Fibroblast of peridontal ligament (primary cell): Measurements from ENCODE around the gene TFEB.

Experiments
- DNase-seq: peaks from one replicate; pipeline ENCODE4 v3.0.0-alpha.2; 2010; ENCODE audit errors: extremely low read depth

Gene TFEB

DNA sequence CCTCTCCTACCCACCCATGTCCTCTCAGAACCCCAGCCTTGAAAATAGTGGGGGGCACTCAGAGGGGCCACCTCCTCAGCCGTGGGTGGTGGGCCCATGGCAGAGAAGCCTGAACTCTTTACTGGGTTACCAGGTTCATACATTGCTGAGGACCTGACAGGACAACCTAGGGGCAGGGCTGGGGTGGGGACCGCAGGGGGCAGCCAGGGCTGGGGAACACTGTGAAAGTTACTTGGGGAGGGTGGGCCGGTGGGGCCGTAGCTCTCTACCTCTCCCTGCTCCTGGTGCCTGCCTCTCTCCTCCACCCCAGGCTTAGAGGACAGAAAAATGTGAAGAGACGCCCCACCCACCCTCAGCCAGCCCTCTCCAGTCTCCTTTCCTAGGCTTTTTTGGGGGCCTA, 81.7 kb downstream of the TFEB start:
- no peak for DNase-seq

DNA sequence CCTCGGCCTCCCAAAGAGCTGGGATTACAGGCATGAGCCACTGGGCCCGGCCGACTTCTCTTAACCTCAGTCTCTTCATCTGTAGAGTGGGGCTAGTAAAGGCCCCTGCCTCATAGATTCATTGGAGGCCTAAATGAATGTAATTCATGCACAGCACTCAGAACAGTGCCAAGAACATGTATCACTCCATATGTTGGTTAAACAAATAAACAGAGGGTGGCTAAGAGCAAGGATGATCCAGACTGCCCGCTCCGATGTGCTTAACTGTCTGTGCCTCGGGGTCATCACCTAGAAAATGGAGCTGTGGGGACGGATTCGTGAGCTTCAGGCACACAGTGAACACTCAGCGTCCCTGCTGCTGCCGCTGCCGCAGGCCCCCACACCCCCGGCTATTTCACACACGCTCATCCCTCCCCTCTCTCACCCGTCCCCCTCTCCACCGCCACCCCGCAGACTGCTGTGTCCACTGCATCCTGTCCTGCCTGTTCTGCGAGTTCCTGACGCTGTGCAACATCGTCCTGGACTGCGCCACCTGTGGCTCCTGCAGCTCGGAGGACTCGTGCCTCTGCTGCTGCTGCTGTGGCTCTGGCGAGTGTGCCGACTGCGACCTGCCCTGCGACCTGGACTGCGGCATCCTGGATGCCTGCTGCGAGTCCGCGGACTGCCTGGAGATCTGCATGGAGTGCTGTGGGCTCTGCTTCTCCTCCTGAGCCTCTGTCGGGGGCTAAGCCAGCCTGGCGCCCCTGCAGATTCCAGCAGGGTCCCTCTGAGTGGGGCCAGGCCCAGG, 82.3 kb downstream of the TFEB start:
- no peak for DNase-seq

DNA sequence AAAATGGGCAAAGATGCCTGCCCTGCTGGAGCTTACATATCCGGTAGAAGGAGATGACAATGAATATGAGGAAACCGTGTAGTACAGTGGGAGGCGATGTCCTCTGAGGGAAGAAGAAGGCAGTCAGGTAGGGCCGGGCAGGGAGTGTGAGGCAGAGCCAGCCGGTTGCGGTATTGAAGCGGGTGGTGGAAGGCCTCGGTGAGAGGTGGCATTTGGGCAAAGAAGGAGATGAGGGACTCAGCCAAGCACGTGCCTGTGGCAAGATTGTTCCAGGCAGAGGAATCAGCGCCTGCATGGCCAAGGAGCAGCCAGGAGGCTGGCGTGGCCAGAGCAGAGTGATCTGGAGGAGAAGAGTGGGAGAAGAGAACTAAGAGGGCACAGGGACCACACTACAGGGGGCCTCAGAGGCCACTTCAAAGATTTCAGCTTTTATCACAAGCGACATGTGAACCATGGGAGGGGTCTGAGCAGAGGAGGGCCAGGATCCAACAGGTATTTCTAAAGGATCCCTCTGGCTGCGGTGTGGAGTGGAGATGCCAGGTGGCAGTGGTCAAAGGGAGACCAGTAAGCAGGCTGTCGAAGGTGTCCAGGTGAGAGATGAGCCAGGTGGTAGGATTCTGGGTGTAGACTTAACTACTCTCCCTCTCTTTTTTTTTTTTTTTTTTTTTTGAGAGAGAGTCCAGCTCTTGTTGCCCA, 83.3 kb downstream of the TFEB start:
- DNase-seq: no peak

DNA sequence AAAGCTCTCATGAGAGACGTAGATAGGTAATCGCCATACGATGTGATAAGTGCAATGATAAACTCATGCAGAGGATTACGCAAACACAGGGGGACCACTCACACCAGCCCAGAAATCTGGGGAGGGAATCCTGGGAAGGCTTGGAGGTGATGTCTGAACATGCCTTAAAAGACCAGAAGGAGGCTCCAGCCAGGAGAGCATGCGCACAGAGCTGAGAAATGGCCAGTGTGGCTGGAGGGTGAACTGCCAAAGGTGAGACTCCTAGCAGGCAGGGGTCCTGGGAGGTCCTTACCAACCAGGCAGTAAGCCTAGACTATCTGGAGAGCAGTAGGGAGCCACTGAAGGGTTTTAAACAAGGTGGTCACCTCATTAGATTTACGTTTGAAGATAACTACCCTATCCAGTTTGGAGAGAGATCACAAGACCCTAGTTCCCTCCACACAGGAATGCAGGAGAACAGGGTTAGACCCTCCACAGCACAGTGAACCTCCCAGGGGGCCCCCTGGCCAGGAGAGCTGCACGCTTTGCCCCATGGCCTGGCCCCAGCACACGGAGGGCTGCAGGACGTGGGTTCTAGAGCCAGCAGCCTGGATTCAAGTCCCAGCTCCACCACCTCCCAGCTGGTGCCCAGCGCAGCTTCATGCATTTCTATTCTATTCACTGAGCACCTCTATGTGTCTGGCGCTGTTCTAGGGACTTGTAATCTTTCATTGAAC, 84.0 kb downstream of the TFEB start:
- no peak for DNase-seq

DNA sequence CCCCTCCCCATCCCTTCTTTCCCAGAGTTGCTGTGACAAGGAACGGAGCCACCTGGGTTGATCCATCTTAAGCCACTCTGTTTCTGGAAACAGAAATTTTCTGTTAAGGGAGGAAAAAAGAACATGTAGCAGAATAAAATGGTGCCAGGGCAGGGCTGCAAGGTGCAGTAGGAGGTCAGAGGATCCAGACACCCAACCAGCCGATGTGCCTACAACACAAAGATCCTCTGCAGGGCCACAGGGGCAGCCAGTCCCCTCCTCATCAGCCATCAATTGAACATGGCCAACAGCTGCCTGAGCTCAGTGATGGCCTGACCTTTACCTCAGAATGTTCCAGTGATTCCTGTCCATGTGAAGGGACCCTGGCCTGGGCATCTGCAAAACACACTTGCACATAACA, 85.3 kb downstream of the TFEB start:
- DNase-seq: no peak

DNA sequence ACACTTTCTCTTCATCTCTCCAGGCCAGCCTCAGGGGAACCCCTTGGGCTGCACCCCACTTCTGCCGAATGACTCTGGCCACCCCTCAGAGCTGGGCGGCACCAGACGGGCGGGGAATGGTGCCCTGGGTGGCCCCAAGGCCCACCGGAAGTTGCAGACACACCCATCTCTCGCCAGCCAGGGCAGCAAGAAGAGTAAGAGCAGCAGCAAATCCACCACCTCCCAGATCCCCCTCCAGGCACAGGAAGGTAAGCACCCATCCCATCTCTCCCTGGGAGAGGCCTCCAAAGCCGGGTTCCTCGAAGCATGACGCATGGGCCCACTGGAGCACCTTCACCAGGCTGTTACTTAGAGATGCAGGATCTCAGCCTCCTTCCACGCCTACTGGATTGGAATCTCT, 85.8 kb downstream of the TFEB start:
- DNase-seq: no peak

DNA sequence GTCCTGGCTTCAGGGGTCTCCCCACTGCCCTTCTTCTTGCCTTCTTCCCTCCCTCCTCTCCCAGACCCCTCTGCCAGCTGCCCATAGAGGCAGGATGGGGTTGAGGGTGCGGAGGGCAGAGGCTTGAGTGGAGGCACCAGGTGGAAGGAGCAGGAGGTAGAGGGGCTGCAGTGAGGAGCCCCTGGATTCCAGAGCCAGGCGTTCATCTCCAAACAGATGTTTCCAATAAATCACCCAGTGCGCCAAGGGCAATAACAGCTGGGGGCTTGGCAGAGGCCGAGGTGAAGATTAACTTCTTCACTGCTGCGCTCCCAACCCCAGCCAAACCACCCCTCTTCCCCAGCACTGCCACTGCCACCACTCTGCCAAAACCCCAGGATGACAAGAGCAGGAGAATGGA, 86.5 kb downstream of the TFEB start:
- DNase-seq: no peak

DNA sequence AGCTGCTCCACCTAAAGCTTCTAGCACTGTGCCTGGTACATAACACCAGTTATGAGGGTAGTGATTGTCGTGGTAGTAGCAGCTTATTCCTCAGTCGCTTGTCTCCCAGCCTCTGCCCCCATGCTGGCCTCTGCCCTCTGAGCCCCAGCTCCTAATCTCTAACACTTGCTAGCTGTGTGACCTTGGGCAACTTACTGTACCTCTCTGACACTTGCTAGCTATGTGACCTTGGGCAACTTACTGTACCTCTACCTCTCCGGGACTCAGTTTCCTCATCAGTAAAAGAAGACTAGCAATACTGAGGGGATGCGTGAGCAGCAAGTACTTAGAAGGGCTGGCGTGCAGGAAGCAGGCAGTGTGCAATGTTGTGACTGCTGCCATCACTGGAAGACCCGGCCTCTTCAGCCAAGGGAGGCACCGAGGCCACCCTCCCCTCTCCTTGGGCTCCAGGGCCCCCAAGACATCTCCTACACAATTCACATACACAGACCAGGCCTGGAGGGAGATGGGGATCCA, 87.3 kb downstream of the TFEB start:
- DNase-seq: no peak

DNA sequence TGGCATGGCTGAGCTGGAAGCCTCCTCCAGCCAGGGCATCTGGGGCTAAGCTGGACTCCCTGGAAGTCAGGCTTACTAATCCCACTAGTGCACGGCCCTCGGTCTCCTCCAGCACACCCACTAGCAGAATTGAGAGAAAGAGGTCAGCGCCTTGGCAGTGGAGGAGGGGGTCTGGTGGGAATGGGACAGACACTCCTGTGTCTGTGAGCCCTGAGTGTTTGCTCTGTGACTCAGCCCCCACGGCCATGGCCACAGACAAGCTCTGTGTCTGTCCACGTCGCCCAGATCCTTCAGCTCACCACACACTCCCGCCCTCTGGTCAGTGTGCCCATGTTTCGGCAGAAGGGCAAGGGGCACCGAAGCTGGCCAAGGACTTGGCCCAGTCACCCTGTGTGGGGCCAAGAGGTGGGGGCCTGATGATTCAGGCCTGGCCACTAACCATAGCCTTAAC, 88.3 kb downstream of the TFEB start:
- no peak for DNase-seq

DNA sequence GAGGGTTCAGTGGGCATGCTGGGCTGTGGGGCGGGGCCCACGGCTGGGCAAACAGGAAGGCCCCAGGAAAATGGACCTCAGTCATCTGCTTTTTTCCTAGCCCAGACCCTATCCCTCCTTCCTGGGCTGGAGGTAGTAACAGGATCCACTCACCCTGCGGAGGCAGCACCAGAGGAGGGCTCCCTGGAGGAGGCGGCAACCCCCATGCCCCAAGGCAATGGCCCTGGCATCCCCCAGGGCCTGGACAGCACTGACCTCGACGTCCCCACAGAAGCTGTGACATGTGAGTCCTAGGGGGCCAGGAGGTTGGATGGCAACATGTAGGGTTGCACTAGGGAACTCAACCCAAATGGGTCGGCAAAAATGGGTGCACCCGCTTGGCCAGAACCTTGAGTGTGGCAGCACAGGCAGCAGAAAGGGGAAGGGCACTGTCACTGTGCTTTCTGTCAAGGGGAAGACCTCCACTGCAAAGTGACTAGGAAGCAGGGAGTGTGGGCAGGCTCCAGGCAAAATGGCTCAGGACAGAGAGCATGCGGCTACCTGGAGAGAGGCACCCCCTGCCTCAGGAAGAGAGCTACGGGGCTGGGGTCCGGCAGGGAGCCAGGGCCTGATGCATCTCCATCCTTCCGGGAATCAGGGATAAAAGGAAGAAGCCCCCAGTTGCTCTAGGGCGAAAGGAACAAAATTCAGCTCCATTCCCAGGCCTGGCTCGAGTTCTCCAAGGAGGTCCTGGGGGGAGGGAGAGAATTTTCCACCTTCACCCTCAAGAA, 89.2 kb downstream of the TFEB start:
- DNase-seq: no peak

DNA sequence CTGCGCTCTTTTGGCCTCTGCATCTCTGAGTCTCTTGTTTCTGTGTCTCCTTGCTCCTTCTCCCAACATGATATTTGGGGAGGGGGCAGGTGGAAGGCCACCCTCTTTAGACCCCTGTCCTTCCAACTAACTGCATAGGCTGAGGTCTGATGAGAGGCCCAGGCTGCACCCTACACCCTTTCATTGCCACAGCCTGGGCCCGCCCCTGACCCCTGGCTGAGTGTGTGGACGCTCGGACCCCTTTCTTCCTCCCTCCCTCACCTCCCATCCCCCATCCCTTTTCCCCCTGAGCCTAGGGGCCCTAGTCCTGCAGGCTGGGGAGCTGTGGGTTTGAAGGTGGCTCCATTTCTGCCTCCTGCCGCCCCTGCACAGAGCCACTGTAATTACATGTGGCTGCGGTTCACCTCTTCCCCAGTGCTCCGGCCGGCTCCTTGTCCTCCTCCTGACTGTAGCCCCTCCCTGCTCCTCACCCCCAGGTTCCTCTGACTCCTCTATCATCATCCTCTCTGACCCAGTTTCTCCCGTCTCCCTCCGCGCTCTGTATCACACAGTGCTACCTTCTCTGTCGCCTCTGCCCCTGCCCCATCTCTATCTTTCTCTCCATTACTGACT, 90.3 kb downstream of the TFEB start:
- no peak for DNase-seq

DNA sequence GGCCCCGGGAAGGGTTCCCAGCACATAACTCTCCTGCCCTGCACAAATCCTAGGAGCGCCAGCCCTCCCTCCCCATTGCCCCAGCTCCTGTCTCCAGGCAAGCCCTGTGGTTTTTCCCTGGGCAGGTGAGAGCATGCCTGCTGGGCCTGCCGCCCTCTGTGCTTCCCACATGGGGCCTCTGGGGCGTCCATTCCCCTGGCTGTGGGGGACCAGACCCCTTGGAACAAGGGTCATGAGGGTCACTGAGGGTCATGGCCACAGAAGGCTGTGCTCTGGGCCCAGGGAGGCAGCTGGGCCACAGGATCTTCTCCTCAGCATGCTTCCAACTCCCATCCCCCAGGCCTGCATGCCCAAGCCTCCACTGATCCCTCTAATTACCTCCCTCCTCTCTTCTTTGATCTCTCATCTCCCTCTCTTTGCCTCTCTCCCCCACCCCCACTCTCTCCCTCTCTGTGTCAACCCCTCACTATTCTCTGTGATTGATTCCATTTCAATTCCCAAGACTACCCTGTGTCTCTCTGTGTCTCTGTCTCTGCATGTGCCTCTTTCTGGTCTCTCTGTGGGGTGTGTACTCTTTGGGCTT, 91.0 kb downstream of the TFEB start:
- DNase-seq: no peak

DNA sequence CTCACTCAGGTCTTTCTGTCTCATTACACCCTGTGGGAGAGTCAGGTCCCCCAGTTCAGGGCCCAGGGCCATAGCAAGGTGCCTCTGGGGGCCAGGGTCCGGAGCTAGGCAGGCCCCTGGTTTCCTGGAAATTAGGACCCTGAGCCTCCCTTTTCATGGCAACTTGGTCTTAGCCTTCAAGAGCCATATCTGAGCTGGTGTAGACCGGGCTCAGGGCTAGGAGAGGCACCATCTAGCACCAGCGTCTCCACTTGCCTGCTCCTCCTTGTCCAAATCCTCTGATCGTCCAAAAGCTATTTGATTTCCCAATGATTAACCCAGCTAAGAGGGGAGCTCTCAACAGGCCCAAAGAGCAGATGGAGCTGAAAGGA, 91.5 kb downstream of the TFEB start:
- no peak for DNase-seq

DNA sequence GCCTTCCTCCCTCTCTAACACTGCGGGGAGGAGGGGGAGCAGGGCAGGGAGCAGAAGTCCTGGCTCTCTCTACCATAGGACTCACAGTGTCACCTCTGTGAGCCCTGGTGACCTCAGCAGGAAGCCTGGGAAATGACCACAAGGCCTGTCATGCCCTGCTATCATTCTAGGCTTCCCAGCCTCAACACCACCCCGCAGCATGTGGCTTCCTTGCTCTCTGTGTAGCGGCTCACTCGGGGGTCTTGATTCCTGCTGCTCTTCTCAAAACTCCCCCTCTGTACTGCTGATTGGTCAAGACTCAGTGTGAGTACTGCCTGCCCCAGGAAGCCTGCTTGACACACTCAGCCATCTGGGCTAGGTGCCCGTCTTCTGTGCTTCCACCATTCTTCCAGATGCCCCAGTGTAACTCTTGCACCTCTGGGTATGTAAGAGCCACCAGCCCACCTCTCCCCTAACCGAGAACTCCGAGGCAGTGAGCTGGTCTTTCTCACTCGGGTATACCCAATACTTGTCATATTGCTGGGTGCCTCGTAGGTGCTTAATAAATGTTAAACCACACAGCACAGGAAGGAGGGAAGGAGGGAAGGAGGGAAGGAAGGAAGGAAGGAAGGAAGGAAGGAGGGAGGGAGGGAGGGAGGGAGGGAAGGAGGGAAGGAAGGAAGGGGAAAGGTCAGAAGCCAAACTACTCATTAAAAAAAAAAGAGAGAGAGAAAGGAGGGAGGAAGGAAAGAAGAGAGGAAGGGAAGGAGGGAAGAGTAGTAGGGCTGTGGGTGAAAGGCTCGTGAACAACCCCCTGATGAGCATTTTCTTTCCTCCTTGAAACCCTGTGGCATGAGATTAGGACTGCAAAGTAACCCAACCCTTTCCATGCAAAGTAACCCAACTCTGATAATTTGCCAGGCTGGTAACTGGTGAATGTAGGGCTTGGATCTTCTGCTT, 92.2 kb downstream of the TFEB start:
- no peak for DNase-seq

DNA sequence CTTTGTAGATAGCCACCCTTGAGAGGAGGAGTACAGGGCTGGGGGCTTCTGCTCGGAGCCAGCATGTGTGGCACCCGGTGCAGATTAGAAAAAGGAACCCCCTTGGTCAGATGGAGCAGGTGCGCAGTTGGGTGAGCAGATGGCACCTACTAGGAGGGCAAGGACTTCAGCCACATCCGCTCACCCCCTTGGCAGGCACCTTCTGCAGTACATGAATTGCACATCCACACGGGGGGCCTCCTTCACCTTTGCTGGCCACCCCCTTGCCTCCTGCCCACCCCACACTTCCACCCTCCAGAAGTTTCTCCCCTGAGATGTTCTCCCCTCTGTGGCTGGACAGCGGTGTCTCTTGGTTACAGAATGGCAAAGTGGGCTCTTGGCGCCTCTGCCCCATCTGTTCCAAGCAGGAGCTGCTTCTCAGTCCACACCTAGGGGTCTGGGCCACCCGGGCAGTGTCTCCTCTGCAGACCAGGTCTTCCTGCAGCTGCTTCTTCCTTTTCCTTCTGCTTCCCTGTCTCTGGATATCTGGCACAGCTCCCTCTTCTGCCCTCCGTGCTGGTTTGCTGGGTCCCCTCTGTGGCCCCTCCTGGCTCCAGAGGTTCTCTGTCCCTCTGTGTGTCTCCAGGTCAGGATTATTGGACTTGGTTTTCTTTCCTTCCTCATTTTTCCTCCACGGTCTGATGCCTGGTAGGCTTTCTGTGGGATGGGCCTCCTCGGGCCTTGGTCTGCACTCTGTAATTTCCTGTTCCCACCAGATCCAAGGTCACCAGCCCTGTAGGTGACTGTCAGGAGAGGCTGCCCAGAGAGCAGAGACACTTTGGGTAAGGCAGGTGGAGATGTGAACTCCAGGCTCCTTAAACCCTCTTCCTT, 93.1 kb downstream of the TFEB start:
- DNase-seq: no peak

DNA sequence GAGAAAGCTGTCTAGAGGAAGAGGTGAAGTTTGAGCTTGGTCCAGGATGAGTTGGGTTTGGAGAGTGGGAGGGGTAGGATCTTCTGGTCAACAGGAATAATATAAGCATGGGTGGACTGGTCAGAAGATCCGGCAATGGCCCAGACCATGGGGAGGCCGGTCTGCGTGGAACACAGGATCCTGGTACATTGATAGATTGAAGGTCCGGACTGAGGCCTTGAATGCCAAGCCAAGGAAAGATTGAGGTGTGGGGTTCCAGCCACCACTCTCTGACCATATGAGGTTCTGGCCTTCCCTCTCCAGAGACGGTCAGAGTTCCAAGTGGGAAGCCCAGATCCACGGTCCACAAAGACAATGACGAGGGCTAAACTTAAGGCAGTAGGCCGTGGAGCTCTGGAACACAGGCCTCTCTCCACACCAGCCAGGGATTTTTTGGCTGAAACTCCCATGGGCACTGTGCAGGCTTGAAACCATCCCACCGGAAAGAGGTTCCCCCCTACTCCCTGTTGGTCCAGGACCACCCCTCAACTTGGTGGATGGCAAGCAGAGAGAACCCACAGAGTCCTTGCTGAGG, 94.0 kb downstream of the TFEB start:
- DNase-seq: no peak

DNA sequence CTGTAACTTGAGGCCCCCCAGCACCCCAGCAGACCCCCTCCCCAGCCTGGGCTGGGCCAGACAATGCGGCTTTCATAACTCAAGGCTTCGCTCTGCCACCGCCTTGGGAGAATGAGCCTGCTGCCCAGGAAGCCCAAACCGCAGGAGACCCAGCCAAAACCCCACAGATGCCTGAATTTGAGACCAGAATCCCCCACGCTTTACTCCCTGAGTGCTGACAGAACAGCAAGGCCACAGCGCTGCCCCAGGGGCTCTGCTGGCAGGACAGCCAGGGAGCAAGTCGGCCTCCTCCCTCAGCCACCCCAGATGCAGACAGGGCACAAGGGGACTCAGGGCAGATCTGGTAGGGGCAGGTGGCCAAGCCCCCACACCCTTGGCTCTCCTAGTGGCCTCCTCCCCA, 95.0 kb downstream of the TFEB start:
- DNase-seq: no peak

DNA sequence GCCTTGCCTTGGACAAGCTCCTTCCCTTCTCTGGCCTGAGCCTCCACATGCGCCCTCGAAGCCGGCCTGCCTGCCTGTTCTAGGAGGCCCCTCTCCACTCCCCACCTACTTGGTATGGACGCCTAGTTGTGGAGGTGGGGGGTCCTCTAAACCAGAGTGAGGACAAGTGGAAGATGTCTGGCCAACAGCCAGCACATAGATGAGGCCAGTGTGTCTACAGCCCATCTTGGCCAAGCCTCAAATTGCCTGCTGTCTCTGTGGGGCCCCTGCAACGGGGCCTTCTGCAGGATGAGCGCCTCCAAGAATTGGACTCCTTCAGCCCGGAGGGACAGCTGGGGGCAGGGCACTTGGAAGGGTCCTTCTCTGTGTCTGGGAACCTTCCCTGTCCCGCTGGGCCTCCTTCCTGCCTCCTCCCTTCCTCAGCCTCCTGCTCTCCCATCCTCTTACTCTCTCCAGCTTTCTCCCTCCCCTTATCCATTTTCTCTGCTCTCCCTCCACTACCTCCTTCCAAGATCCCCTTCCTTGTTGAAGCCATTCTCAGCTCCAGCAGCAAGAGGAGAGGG, 95.5 kb downstream of the TFEB start:
- no peak for DNase-seq
